Panc1 (cell line): ENCODE data around the gene ALKBH3.

ENCODE experiments used
- POLR2AphosphoS5 ChIP-seq: IDR thresholded peaks from 2 replicates; pipeline ENCODE4 v1.6.1; 2012; ENCODE audit warnings: mild to moderate bottlenecking, low read depth, low read length, moderate library complexity
- TF ChIP-seq, protein P1 (sequence below): fragments of 450-650 bp; IDR thresholded peaks from 2 replicates; pipeline ENCODE4 v1.5.1; 2017; ENCODE audit warnings: mild to moderate bottlenecking

- TF ChIP-seq, protein P1, sequence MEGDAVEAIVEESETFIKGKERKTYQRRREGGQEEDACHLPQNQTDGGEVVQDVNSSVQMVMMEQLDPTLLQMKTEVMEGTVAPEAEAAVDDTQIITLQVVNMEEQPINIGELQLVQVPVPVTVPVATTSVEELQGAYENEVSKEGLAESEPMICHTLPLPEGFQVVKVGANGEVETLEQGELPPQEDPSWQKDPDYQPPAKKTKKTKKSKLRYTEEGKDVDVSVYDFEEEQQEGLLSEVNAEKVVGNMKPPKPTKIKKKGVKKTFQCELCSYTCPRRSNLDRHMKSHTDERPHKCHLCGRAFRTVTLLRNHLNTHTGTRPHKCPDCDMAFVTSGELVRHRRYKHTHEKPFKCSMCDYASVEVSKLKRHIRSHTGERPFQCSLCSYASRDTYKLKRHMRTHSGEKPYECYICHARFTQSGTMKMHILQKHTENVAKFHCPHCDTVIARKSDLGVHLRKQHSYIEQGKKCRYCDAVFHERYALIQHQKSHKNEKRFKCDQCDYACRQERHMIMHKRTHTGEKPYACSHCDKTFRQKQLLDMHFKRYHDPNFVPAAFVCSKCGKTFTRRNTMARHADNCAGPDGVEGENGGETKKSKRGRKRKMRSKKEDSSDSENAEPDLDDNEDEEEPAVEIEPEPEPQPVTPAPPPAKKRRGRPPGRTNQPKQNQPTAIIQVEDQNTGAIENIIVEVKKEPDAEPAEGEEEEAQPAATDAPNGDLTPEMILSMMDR, result no peak
- TF ChIP-seq POLR2AphosphoS5, result no peak
Measured at GRCh38 chr11:43833657-43834073, 47.0 kb upstream of the ALKBH3 start.
